Stomach (tissue), 9 donors: ENCODE results near the gene TRMT1L. TPM values are rescaled to one million over a fixed set of nuclear protein-coding genes. Genes with fewer than 3 reads are reported as not detected.

ENCODE experiments used
- DNase-seq, 2 donors: peaks; one replicate each; pipeline versions ENCODE4 v3.0.0 to v3.0.0-alpha.2; 2013 to 2019
- H3K27ac ChIP-seq, 5 donors: fragments of 200-600 bp in 4 of 5; sonication (generic) in 4 of 5; one replicate each; pipeline ENCODE4 v1.5.1; 2013 to 2019; ENCODE audit warnings: mild to moderate bottlenecking in 1 of 5, moderate library complexity in 1 of 5
- H3K27me3 ChIP-seq, 3 donors: fragments of 200-600 bp; sonication (generic); one replicate each; pipeline ENCODE4 v1.5.1; 2017 to 2019; ENCODE audit warnings: mixed run types in 1 of 3
- H3K36me3 ChIP-seq, 4 donors: fragments of 200-600 bp; sonication (generic); 1 replicate in 3 of 4; 2 replicates in 1 of 4; pipeline ENCODE4 v1.5.1; 2016 to 2019
- H3K4me1 ChIP-seq, 4 donors: fragments of 200-600 bp; sonication (generic); one replicate each; pipeline ENCODE4 v1.5.1; 2016 to 2019
- H3K4me3 ChIP-seq, 4 donors: fragments of 200-600 bp; sonication (generic) in 3 of 4; one replicate each; pipeline ENCODE4 v1.5.1; 2016 to 2019; ENCODE audit warnings: mild to moderate bottlenecking in 1 of 4
- H3K9me3 ChIP-seq, 4 donors: fragments of 200-600 bp; sonication (generic); one replicate each; pipeline ENCODE4 v1.5.1; 2016 to 2019
- CTCF ChIP-seq, 7 experiments: fragments of 450-650 bp in 4 of 7; fragments of 200-600 bp in 3 of 7; sonication (generic) in 3 of 7; IDR thresholded peaks; one replicate each; pipeline ENCODE4 v1.5.1; 2016 to 2019; ENCODE audit warnings: antibody characterized with exemption in 7 of 7, control low read depth in 2 of 7, mild to moderate bottlenecking in 1 of 7
- EP300 ChIP-seq: sonication (generic); formaldehyde crosslinking; IDR thresholded peaks from one replicate; pipeline ENCODE4 v1.6.1; 2017; ENCODE audit warnings: antibody characterized with exemption
- POLR2A ChIP-seq, 4 donors: fragments of 450-650 bp; IDR thresholded peaks; one replicate each; pipeline ENCODE4 v1.6.1; 2016; ENCODE audit warnings: antibody characterized with exemption in 4 of 4, control low read depth in 2 of 4, mild to moderate bottlenecking in 1 of 4, moderate library complexity in 1 of 4
- POLR2AphosphoS5 ChIP-seq, 3 donors: sonication (generic); formaldehyde crosslinking; IDR thresholded peaks; one replicate each; pipeline ENCODE4 v1.6.1; 2016; ENCODE audit warnings: antibody characterized with exemption in 3 of 3
- WGBS, 5 donors: extraction: QIAGEN DNeasy Blood & Tissue Kit in 3 of 5; methylation state at CpG; one replicate each; pipeline versions ENCODE4 v1.1.5 to v1.1.7; 2013 to 2018; 5-methylcytosine and 5-hydroxymethylcytosine counted together
- intact Hi-C: fragments of 100-400 bp; cut with DNase I; formaldehyde crosslinking; loops from one replicate; pipeline ENCODE4 v1.15.1; 2023; ENCODE audit warnings: low total_unique reads
- polyA plus RNA-seq, 3 donors: library from polyadenylated mRNA; stranded (reverse); fragments of 200-250 nt; gene quantifications; one replicate each; pipeline ENCODE4 v1.2.3, GENCODE V29; 2013
- total RNA-seq, 5 donors: library from RNA; depleted of rRNA; stranded (reverse); fragments of >200 nt; gene quantifications; one replicate each; pipeline versions ENCODE4 v1.1.0 to v1.2.3, GENCODE V29; 2014 to 2016
- donor health status: healthy with polysubstance abuse.
- donor health status: Bipolar disorder and iron deficiency.
- donor health status: healthy.

TRMT1L gene
- total and polyA plus RNA-seq, 8 donors, result 4.5 to 25.2 (median 7.1) TPM

DNA sequence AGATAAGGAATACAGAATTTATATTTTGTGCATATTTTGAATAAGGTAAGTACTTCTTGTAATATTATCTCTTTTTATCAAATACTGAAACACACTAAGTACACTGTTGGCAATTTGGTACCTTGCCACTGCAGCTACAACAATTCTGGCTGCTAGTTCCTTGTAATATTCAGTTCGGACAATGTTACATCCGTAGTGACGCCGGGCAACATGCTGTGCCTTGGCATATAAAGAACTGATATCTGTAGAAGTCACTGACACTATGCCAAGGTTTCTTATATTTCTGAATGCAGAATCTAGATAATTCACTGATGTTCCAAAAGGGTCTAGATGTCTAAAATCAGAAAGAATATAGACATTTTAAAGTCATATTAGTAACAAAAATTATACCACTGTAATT is 17.5 kb downstream of the TRMT1L start:
- 49 to 86% (median 68%) methylated on average over 4 of the region's 4 CpGs for WGBS, 5 donors

DNA sequence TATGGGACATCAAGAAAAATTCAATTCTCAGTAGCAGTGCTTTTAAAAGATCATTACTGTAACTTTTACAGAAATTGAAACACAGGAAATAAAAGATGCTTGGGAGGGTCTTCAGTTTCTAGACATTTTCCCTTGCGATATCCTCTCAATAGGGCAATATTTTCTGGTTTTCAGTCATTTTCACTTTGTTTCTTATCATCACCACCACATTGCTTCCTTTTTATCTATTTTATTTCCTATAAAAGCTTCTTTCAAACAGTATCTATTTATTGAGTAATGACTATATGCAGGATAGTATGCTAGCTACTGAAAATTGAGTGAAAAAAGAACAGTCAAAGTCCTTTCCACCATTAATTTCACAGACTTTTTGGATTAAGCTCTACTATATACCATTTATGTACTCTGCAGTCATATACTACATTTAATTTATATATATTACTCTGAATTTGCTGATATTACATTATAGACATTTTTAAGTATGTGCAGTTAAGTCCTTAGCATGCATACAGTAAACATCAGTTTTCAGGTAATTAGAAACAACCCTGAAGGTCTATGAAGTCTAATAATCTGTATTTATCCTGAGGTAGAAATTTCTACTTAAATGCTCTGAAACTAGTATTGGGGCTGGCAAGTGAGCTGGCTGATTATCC is 18.7 kb downstream of the TRMT1L start:
- Histone ChIP-seq H3K9me3 (peaks cover 0 to 2% (median 0%) of the 10 kb centered on the region in 4 donors), H3K27me3 (no peaks in the 10 kb centered on the region), H3K4me3 (no peak overlapping the region), H3K36me3 (peaks cover 12 to 90% (median 76%) of the 10 kb centered on the region in 4 donors), H3K27ac (no peak overlapping the region), H3K4me1 (no peaks in the 10 kb centered on the region)
- no peak for TF ChIP-seq POLR2AphosphoS5 (IDR thresholded peaks at IDR 0.05)
- TF ChIP-seq EP300, result no peak
- TF ChIP-seq CTCF (IDR thresholded peaks at IDR 0.05), result no peak
- TF ChIP-seq POLR2A (IDR thresholded peaks at IDR 0.05), result no peak
- no peak for DNase-seq
- intact Hi-C loops, result no loop called here
- 86 to 96% (median 93%) methylated on average over 1 of the region's 1 CpG for WGBS, 5 donors

More for the DNA sequence above, 17.5 kb downstream of the TRMT1L start:
- Histone ChIP-seq H3K36me3 (peaks cover 6 to 90% (median 75%) of the 10 kb centered on the region in 4 donors), H3K9me3 (no peaks in the 10 kb centered on the region), H3K4me1 (no peaks in the 10 kb centered on the region), H3K27ac (no peak overlapping the region), H3K4me3 (no peak overlapping the region), H3K27me3 (no peaks in the 10 kb centered on the region)
- intact Hi-C loops, result no loop called here
- DNase-seq, result no peak
- TF ChIP-seq POLR2AphosphoS5 (IDR thresholded peaks at IDR 0.05) (no peak), CTCF (IDR thresholded peaks at IDR 0.05) (no peak), POLR2A (IDR thresholded peaks at IDR 0.05) (no peak), EP300 (no peak)

DNA sequence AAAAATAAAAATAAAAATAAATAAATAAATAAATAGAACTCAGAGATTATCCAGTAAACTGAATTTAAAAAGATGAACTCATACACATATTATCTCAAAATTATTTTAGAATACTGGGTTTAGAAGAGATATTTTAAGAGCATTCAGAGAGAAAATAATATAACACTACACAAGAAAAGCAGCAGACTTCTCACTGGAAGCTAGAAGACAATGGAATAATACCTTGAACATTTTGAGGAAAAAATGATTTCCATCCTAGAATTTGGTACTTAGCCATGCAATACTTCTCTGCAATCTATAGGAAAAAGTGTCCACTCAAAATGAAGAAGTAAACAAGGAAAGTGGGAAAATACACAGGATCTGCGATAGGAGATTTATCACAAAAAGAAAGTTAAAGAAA is 24.2 kb downstream of the TRMT1L start:
- Histone ChIP-seq H3K4me1 (no peaks in the 10 kb centered on the region), H3K9me3 (peaks cover 0 to 7% (median 2%) of the 10 kb centered on the region in 4 donors), H3K36me3 (peaks cover 17 to 98% (median 85%) of the 10 kb centered on the region in 4 donors), H3K4me3 (no peak overlapping the region), H3K27me3 (no peaks in the 10 kb centered on the region), H3K27ac (no peak overlapping the region)
- intact Hi-C loops, result no loop called here
- TF ChIP-seq CTCF (IDR thresholded peaks at IDR 0.05) (no peak), POLR2AphosphoS5 (IDR thresholded peaks at IDR 0.05) (no peak), EP300 (no peak), POLR2A (IDR thresholded peaks at IDR 0.05) (no peak)
- no peak for DNase-seq
- WGBS, 5 donors, result 87 to 100% (median 97%) methylated on average over 1 of the region's 1 CpG

GRCh38 chr1:185129708-185130107 is 27.0 kb downstream of the TRMT1L start:
- H3K27ac ChIP-seq, result no peak overlapping the region
- peaks cover 0 to 7% (median 2%) of the 10 kb centered on the region in 4 donors for H3K9me3 ChIP-seq
- no peak for TF ChIP-seq POLR2A (IDR thresholded peaks at IDR 0.05)
- no peak overlapping the region for H3K4me3 ChIP-seq
- WGBS, 5 donors, result 75 to 85% (median 83%) methylated on average over 2 of the region's 2 CpGs
- intact Hi-C loops, result no loop called here
- peaks cover 30 to 100% (median 94%) of the 10 kb centered on the region in 4 donors for H3K36me3 ChIP-seq
- DNase-seq, result no peak
- no peaks in the 10 kb centered on the region for H3K4me1 ChIP-seq
- no peaks in the 10 kb centered on the region for H3K27me3 ChIP-seq

DNA sequence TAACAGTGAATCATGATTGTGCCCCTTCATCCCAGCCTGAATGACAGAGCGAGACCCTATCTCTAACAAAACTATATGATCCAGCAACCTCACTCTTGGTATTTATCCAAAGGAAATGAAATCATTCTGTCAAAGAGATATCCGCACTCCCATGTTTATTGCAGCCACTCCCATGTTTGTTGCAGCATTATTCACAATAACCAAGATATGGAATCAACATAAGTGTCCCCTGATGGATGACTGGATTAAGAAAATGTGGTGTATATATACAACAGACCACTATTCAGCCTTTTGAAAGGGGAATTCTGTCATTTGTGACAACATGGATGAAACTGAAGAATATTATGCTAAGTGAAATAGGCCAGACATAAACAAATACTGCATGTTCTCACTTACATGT is 44.4 kb downstream of the TRMT1L start:
- 73 to 93% (median 79%) methylated on average over 2 of the region's 2 CpGs for WGBS, 5 donors
- intact Hi-C loops, result no loop called here
- no peaks in the 10 kb centered on the region for H3K4me1 ChIP-seq
- DNase-seq, result no peak
- H3K4me3 ChIP-seq, result no peak overlapping the region
- peaks cover 0 to 8% (median 3%) of the 10 kb centered on the region in 4 donors for H3K36me3 ChIP-seq
- no peak overlapping the region for H3K27ac ChIP-seq
- H3K27me3 ChIP-seq, result no peaks in the 10 kb centered on the region
- H3K9me3 ChIP-seq, result peaks cover 0 to 30% (median 24%) of the 10 kb centered on the region in 4 donors
- TF ChIP-seq POLR2A (IDR thresholded peaks at IDR 0.05) (no peak), POLR2AphosphoS5 (IDR thresholded peaks at IDR 0.05) (no peak), CTCF (IDR thresholded peaks at IDR 0.05) (no peak), EP300 (no peak)
